DMS 273 (cell line): ENCODE results near the gene SPSB3.
A peak's percentile ranks its signal among the peaks of the same experiment; 100 is the strongest.

Experiments
- DNase-seq: peaks from one replicate; lab custom pipeline; 2025; ENCODE audit not compliant: unreplicated experiment; lab: John Stamatoyannopoulos, UW

The SPSB3 gene

DNA sequence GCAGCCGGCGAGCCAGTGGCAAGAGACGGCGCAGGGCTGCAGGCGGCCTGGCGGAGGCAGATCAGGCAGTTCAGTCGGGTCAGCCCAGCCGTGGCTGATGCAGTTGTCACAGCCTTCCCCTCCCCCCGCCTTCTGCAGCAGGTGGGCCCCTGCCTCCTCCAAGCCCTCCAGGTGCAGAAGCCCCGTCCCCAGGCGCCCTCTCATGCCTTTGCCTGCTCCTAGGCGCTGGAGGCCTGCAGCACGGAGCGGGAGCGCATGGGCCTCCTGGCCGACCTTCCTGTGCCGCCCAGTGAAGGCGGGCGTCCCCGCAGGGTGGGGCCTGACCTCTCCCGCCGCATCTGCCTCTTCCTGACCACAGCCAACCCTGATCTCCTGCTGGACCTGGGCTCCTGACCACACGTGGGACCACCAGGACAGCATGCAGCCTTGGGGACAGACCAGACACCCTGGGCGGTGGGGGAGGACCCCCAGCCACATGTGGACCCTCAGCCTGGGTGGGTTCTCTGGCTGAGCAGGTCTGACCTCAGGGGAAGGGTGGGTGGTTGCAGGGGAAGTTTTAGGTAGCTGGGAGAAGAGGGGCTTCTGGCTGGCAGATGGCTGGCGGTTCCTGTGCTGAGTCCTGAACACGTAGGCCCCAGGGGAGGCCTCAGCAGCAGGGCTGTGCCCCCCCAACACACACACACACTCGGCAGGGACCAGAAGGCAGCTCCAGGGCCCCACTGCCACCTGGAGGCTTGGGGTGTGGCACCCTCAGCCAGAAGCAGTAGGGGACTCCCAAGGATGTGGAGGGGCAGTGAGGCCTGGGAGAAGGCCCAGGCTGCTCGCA, 6.3 kb downstream of the SPSB3 start:
- DNase-seq = peak; percentile 45

GRCh38 chr16:1775006-1775845, 7.1 kb downstream of the SPSB3 start:
- DNase-seq = no peak

- no peak for DNase-seq
These were observed 8.0 kb downstream of the SPSB3 start for GRCh38 chr16:1774448-1774780.

DNA sequence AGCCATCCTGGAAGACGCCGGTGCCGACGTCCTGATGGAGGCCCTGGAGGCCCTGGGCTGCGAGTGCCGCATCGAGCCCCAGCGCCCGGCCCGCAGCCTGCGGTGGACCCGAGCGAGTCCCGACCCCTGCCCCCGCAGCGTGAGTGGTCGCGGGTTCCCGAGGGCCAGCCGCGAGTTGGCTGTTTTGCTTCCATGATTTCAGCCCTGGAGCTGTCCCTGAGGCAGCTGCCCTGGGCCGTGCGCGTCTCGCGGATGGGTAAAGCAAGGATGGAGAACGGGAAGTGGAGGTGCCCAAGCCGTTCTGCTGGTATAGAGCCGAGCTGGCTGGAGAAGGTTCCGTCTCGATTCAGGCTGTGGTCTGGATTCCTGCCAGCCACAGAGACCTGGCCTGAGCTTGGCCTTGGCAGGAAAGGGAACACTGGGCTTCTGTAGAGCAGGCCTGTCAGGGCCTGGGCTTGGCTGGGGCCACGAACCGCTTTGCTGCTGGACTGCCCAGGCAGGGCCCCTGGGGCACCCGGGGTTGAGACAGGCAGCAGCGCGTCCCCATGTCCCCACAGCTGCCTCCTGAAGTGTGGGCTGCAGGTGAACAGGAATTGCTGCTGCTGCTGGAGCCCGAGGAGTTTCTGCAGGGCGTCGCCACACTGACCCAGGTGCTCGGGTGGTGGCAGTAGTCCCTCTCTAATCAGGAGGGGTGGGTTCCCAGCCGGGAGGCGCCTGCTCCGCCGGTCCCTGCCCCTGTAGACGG, 8.5 kb downstream of the SPSB3 start:
- peak; percentile 56 for DNase-seq

- DNase-seq = peak; percentile 96
These were observed 9.3 kb downstream of the SPSB3 start, which contains the start of gene MRPS34 for GRCh38 chr16:1772908-1773702. Gene MRPS34 (minus strand): TSS chr16:1773134. CDS start chr16:1773119, 15 bp downstream.

DNA sequence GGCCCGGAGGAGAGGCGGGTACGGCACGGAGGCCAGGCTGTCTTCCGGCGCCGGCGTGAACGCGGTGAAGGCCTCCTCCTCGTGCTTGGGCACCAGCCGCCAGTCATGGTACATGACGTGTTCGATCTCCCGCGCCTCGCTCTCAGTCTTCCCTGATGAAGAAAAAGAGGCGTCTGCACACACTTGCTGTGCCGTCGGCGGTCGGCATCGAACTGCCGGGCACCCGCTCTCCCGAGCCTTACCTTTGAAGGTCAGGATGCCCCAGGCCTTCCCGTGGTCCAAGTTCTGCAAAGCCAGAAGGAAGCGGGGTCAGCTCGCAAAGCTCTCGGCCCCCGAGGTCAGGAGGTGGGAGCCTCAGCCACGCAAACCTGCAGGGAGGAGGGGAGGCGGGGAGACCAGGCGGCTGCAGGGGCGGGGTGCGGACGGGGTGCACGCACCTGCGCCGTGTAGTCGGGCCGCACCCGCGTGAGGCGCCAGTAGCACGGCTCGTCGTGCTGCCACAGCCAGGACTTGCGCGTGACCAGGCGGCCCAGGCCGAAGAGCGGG, 9.9 kb downstream of the SPSB3 start, which contains the start of gene EME2:
Gene EME2, plus strand, starts transcription at position 449 of the 546 bp plus-strand sequence. CDS start 418 bp downstream, outside the sequence.
- DNase-seq = peak; percentile 77

DNA sequence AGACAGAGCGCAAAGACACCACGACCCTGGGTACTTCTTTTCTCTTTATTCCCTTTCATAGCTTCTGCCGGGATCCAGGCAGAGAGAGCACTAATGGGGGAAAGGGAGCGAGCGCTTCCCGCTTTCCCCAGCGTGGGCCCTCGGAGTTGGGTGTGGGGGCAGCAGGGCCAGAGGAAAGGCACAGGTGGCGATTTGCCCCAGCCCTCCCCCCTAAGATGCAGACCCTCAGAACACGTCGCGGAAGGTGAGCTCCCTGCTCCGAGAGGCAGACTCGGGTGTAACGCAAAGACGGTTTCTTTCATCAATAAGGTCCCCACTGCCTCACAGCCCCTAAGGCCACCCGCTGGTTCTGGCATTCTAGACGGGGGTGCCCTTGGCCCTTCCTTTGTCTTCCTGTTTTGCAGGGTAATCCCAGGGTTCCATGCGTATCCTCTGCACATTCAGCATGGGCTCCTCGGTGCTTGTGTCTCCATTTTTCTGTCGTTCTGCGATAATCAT, 10.5 kb downstream of the SPSB3 start:
- DNase-seq = peak; percentile 76

DNA sequence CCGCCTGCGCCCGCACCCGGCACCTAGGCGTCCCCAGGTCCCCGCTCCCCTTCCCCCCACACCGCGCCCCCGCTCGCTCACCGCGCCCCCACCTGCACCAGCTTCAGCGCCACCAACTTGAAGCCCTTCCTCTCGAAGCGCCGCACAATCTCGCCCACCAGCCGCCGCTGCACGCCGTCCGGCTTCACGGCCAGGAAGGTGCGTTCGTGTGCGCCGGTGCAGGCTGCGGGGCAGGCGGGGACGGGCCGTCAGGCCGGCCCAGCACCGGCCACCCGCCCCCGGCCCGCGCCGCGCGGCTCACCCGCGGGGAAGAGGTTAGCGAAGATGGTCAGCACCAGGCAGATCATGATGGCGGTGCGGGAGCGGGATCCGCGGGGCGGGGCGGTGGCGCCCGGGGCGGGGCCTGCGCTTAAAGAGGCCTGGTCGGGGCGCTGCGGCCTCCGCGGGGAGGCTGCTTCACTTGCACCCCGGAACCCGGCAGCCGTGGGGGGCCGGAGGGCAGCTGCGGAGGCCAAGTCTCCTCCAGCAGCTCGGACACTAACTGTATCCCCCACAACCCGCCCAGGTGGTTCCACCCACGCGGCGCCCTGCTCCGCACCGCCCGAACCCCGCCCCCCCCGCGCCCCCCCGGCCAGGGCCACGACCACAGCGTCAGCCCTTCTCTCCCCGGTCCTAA, 11.0 kb downstream of the SPSB3 start, which contains the start of gene NME3:
Gene NME3, minus strand, starts transcription at position 356 of the 676 bp plus-strand sequence. Its CDS starts 9 bp downstream, at position 347.
- peak; percentile 76 for DNase-seq

DNA sequence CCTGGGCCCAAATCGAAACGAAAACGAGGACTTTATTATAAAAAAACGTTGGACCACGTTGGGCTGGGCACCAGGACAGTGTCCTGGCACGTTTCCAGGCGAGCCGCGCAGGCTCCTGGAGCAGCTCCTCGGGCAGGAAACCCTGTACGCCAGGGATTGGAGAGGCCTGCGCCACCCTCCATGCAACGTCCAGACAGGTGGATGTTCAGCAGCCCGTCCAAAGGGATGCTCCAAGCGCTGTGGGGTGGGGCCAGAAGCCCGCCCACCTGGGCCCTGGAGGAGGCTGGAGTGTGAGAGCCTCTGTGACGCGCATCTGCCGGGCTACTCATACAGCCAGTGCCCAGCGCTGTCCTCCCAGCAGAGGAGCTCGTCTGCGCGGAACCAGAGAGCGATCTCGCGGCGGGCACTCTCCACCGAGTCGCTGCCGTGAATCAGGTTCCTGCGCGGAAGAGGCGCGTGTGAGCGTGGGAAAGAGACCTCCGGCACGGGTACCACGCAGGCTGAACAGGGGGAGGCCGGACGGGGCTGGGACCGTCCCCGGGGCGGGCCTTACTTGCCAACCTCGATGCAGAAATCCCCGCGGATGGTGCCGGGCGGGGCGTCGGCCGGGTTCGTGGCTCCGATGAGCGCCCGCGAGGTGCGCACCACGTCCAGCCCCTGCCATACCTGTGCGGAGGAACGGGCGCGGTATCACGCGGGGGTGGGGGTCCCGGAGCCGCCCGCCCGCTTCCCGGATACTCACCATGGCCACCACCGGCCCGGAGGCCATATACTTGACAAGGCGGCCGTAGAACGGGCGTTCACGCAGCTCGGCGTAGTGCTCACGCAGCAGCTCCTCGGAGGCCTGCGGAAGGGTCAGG, 11.8 kb downstream of the SPSB3 start:
- DNase-seq = peak; percentile 48

GRCh38 chr16:1769402-1770300, 12.7 kb downstream of the SPSB3 start:
- DNase-seq = no peak

DNA sequence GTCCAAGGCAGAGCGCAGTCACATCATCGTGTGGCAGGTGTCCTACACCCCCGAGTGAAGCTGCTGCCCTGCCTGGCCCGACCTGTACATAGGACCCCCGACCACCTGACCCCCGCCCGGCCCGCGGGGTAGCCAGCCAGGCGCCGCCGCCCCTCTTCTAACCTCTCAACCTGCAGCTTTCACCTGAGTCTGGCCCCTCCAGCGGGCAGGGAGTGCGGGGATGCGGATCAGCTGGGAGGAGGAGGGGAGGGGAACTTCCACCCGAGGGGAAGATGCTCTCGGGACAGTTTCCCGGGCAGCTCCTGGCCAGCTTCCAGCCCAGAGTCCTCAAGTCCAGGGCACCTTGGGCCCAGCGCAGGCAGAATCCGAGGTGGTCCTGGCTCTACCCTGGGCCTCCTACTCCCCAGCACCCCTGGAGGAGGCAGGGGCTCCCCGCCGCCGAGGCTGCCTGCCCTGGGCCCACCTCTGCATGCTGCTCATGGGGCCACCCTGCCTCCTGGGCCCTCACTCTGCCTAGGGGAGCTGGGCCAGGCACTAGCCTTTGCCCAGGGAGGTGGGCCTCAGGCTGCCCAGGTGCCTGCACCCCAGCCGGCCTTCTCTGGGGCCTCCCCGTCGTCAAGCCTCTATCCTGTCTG, 13.5 kb downstream of the SPSB3 start:
- peak; percentile 57 for DNase-seq

DNA sequence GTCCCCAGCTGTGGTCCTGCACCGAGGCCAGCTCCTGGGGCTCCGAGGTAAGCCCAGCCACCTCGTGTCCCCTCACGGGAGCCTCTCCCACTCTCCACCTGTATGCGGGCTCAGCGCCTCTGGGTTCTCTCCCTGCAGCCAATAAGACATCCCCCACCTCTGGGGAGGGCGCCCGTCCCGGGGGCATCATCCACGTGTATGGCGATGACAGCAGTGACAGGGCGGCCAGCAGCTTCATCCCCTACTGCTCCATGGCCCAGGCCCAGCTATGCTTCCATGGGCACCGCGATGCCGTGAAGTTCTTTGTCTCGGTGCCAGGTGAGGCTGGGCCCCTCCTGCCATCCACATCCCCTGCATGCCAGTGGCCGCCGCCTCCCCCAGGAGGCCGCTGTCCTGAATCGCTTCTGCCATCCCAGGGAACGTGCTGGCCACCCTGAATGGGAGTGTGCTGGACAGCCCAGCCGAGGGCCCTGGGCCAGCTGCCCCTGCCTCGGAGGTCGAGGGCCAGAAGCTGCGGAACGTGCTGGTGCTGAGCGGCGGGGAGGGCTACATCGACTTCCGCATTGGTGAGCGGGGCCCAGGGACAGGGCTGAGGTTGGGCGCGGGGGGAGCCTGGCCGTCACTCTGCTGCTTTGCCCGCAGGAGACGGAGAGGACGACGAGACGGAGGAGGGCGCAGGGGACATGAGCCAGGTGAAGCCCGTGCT, 14.2 kb downstream of the SPSB3 start:
- no peak for DNase-seq

DNA sequence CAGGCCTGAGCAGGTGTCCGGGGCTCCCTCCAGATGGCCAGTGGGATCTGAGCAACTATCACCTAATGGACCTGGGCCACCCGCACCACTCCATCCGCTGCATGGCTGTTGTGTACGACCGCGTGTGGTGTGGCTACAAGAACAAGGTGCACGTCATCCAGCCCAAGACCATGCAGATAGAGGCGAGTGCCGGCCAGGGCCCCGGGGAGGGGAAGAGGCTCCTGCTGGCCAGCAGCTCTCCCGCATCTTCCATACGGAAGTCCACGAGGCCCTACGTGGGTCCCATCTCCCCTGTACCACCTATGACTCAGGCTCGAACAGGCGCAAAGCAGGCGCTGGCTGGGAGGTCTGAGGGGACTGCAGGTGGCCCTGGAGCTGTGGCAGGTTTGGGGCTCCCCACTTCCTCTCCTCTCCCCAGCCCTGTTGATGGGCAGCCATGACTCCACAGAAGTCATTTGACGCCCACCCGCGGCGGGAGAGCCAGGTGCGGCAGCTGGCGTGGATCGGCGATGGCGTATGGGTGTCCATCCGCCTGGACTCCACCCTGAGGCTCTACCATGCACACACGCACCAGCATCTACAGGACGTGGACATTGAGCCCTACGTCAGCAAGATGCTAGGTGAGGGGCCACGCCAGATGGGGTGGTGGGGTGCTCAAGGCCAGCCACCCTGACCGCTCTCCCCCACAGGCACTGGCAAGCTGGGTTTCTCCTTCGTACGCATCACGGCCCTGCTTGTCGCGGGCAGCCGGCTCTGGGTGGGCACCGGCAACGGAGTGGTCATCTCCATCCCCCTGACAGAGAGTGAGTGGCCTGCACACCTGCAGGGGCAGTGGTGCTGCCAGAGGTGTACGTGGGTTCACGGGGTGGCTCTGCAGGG, 15.0 kb downstream of the SPSB3 start:
- no peak for DNase-seq

- no peak for DNase-seq
These were observed 15.7 kb downstream of the SPSB3 start for GRCh38 chr16:1766701-1767100.

DNA sequence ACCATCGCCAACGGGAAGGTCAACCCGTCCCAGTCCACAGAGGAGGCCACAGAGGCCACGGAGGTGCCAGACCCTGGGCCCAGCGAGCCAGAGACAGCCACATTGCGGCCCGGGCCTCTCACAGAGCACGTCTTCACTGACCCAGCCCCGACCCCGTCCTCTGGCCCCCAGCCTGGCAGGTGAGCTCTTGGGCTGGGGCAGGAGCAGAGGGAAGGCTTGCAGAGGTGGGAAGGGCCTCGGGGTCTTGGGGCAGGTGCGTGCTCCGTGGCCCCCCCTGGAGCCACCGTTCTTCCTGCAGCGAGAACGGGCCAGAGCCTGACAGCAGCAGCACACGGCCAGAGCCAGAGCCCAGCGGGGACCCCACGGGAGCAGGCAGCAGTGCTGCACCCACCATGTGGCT, 16.1 kb downstream of the SPSB3 start:
- no peak for DNase-seq
